ENCODE data around the gene UBB.
A peak's percentile ranks its signal among the peaks of the same experiment; 100 is the strongest.

The UBB gene

GRCh38 chr17:16419074-16419928, 38.4 kb downstream of the UBB start:
- Mint-ChIP-seq H3K4me3 (peak overlapping the region; percentile 67), H3K27me3 (no peaks in the 10 kb centered on the region), H3K36me3 (ENCODE audit: low read depth) (peaks cover 76% of the 10 kb centered on the region), H3K9me3 (no peaks in the 10 kb centered on the region), H3K4me1 (ENCODE audit: low read depth) (peaks cover 66% of the 10 kb centered on the region), H3K27ac (peak overlapping the region; percentile 100)
- DNase-seq, result peak; percentile 66

- Mint-ChIP-seq H3K36me3 (ENCODE audit: low read depth) (peaks cover 73% of the 10 kb centered on the region), H3K27me3 (no peaks in the 10 kb centered on the region)
These were observed 39.0 kb downstream of the UBB start for GRCh38 chr17:16419929-16420271.

GRCh38 chr17:16422416-16422815, 41.5 kb downstream of the UBB start:
- H3K4me1 Mint-ChIP-seq (ENCODE audit: low read depth), result peaks cover 45% of the 10 kb centered on the region
- no peaks in the 10 kb centered on the region for H3K27me3 Mint-ChIP-seq
- H3K9me3 Mint-ChIP-seq, result no peaks in the 10 kb centered on the region
- no peak for DNase-seq
- peak overlapping the region; percentile 24 for H3K27ac Mint-ChIP-seq
- H3K36me3 Mint-ChIP-seq (ENCODE audit: low read depth), result peaks cover 80% of the 10 kb centered on the region
- no peak overlapping the region for H3K4me3 Mint-ChIP-seq

More at GRCh38 chr17:16419929-16420271, 39.0 kb downstream of the UBB start:
- Mint-ChIP-seq H3K9me3 (no peaks in the 10 kb centered on the region), H3K27ac (peak overlapping the region; percentile 100), H3K4me3 (peak overlapping the region; percentile 67), H3K4me1 (ENCODE audit: low read depth) (peaks cover 61% of the 10 kb centered on the region)
- DNase-seq, result peak; percentile 69

GRCh38 chr17:16423226-16423872, 42.5 kb downstream of the UBB start:
- peaks cover 37% of the 10 kb centered on the region for H3K4me1 Mint-ChIP-seq (ENCODE audit: low read depth)
- peaks cover 77% of the 10 kb centered on the region for H3K36me3 Mint-ChIP-seq (ENCODE audit: low read depth)
- no peaks in the 10 kb centered on the region for H3K9me3 Mint-ChIP-seq
- no peaks in the 10 kb centered on the region for H3K27me3 Mint-ChIP-seq
- DNase-seq, result no peak
- H3K4me3 Mint-ChIP-seq, result no peak overlapping the region
- H3K27ac Mint-ChIP-seq, result no peak overlapping the region

- H3K27ac Mint-ChIP-seq, result no peak overlapping the region
- DNase-seq, result no peak
- H3K4me1 Mint-ChIP-seq (ENCODE audit: low read depth), result peaks cover 21% of the 10 kb centered on the region
- peaks cover 76% of the 10 kb centered on the region for H3K36me3 Mint-ChIP-seq (ENCODE audit: low read depth)
- H3K9me3 Mint-ChIP-seq, result no peaks in the 10 kb centered on the region
- no peaks in the 10 kb centered on the region for H3K27me3 Mint-ChIP-seq
- no peak overlapping the region for H3K4me3 Mint-ChIP-seq
These were observed 44.3 kb downstream of the UBB start for GRCh38 chr17:16425202-16425601.

DNA sequence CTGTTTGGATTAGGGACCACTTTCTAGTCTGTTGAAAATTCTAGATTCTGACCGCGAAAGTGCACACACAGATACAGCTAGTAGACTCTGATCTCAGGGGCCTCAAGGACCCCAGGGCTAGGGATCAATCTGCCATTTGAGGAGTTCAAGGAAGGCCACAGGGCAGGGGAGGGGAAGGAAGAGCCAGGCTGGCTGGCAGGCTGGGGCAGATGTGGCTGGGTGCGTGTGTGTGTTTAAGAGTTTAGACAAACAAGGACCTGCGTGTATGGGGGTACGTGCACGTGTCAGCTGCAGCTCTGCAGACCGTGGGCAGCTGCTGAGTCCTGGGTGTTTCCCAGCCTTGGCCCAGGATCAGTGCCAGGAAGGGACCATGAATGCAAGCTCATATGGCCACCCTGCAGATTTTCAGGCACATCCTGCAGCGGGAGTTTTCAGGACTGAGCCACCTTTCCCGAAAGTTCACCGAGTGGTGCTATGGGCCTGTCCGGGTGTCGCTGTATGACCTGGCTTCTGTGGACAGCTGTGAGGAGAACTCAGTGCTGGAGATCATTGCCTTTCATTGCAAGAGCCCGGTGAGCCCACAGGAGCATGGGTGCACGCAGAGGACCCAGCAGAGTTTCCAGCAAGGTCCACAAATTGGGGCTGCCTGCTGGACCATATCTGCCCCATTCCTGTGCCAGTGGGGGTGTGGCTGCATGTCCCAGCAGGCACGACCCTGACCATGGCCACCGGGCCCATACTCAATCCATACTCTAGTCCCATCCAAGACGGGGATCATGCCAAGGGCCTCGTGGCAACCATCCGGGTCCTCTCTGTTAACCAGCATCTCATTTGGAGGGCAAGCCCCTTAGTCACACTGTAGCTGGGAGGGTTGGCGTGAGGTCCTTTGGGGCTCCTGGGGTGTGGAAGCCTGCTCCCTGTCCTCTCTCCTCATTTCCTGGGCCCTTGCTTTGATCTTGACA, 45.1 kb downstream of the UBB start:
- Mint-ChIP-seq H3K4me1 (ENCODE audit: low read depth) (peaks cover 13% of the 10 kb centered on the region), H3K27me3 (no peaks in the 10 kb centered on the region), H3K36me3 (ENCODE audit: low read depth) (peaks cover 74% of the 10 kb centered on the region), H3K4me3 (no peak overlapping the region), H3K27ac (peak overlapping the region; percentile 72), H3K9me3 (no peaks in the 10 kb centered on the region)
- no peak for DNase-seq

- Mint-ChIP-seq H3K27me3 (no peaks in the 10 kb centered on the region), H3K27ac (peak overlapping the region; percentile 72), H3K4me3 (no peak overlapping the region), H3K9me3 (no peaks in the 10 kb centered on the region), H3K36me3 (ENCODE audit: low read depth) (peaks cover 75% of the 10 kb centered on the region), H3K4me1 (ENCODE audit: low read depth) (peaks cover 9% of the 10 kb centered on the region)
- DNase-seq, result no peak
These were observed 46.1 kb downstream of the UBB start for GRCh38 chr17:16427020-16427419.

DNA sequence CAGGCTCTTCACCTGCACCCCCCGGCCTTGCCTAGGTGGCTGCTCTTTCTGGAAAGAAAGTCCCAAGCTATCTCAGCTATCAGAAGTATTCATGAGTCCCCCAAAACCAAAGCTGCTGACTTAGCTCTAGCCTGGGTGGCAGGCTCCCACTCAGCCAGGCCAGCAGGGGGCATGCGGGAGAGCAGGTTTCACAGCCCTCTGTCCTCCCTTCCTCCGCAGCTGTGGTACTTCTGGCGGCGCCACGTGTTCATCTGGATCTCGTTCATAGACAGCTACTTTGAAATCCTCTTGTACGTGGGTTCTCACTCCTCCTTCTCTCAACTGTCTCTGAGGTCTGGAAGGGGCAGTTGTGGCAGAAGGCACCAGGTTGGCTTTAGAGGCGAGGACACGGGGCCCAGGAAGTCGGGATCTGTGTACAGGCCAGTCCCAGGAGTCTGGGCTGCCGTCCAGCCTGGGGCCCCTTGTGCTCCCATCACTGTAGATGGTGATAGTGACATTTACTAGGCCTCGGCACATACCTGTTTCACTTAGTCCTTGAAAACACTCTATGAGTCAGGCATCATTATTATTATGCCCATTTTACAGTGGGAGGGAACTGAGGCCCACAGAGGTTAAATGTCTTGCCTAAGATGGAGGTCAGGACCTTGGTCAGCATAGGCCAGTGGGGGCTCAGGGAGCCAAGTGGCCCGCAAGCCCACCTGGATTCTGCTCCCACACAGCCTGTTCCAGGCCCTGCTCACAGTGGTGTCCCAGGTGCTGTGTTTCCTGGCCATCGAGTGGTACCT, 47.4 kb downstream of the UBB start:
- DNase-seq, result peak; percentile 72
- no peaks in the 10 kb centered on the region for H3K9me3 Mint-ChIP-seq
- H3K27me3 Mint-ChIP-seq, result no peaks in the 10 kb centered on the region
- peaks cover 6% of the 10 kb centered on the region for H3K4me1 Mint-ChIP-seq (ENCODE audit: low read depth)
- peak overlapping the region; percentile 47 for H3K27ac Mint-ChIP-seq
- no peak overlapping the region for H3K4me3 Mint-ChIP-seq
- H3K36me3 Mint-ChIP-seq (ENCODE audit: low read depth), result peaks cover 72% of the 10 kb centered on the region

GRCh38 chr17:16429083-16429482, 48.2 kb downstream of the UBB start:
- no peak for DNase-seq
- H3K27ac Mint-ChIP-seq, result peak overlapping the region; percentile 50
- peaks cover 6% of the 10 kb centered on the region for H3K4me1 Mint-ChIP-seq (ENCODE audit: low read depth)

GRCh38 chr17:16430650-16431049, 49.8 kb downstream of the UBB start:
- H3K9me3 Mint-ChIP-seq, result no peaks in the 10 kb centered on the region
- H3K27me3 Mint-ChIP-seq, result no peaks in the 10 kb centered on the region
- no peak overlapping the region for H3K4me3 Mint-ChIP-seq
- no peak for DNase-seq
- peaks cover 65% of the 10 kb centered on the region for H3K36me3 Mint-ChIP-seq (ENCODE audit: low read depth)
- no peak overlapping the region for H3K27ac Mint-ChIP-seq
- H3K4me1 Mint-ChIP-seq (ENCODE audit: low read depth), result peaks cover 6% of the 10 kb centered on the region

More at GRCh38 chr17:16429083-16429482, 48.2 kb downstream of the UBB start:
- Mint-ChIP-seq H3K27me3 (no peaks in the 10 kb centered on the region), H3K9me3 (no peaks in the 10 kb centered on the region), H3K4me3 (no peak overlapping the region), H3K36me3 (ENCODE audit: low read depth) (peaks cover 72% of the 10 kb centered on the region)

DNA sequence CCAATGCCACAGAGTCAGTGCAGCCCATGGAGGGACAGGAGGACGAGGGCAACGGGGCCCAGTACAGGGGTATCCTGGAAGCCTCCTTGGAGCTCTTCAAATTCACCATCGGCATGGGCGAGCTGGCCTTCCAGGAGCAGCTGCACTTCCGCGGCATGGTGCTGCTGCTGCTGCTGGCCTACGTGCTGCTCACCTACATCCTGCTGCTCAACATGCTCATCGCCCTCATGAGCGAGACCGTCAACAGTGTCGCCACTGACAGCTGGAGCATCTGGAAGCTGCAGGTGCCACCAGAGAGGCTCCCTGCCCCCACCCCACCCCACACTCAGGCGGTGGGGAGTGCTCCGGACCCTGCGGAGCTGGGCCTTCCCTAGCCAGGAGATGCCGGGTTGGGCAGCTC, 51.1 kb downstream of the UBB start:
- DNase-seq, result no peak
- peaks cover 52% of the 10 kb centered on the region for H3K36me3 Mint-ChIP-seq (ENCODE audit: low read depth)
- no peaks in the 10 kb centered on the region for H3K27me3 Mint-ChIP-seq
- H3K27ac Mint-ChIP-seq, result no peak overlapping the region
- peaks cover 6% of the 10 kb centered on the region for H3K4me1 Mint-ChIP-seq (ENCODE audit: low read depth)
- no peak overlapping the region for H3K4me3 Mint-ChIP-seq
- no peaks in the 10 kb centered on the region for H3K9me3 Mint-ChIP-seq

All from activated T-cell treated with anti-CD3 and anti-CD28 coated beads, Interleukin-2, amount 50 U/mL, for 24 hours (primary cell).